D721Med (cell line): Measurements from ENCODE around the gene TMEM41A.
"Not testable (repeated sequence)": the region's sequence is repeated elsewhere in the genome, so short reads cannot be mapped to it uniquely, and the experiment has no call there.

Experiments used
- DNase-seq: peaks from one replicate; pipeline ENCODE4 v3.0.0; 2011; ENCODE audit warnings: low spot score; ENCODE audit not compliant: insufficient read length
- FAIRE-seq: peaks from 2 replicates; lab custom pipeline; 2011; peaks lifted over from hg19 to GRCh38; lab: Jason Lieb, UNC
- CTCF ChIP-seq: IDR thresholded peaks from 2 replicates; pipeline ENCODE4 v1.5.1; 2012; ENCODE audit warnings: mild to moderate bottlenecking, control low read depth; ENCODE audit not compliant: insufficient read depth; ENCODE audit errors: missing control alignments

TMEM41A gene

GRCh38 chr3:185457376-185457775 lies 41.5 kb downstream of the TMEM41A start:
- no peak for FAIRE-seq
- no peak for TF ChIP-seq CTCF
- DNase-seq, result no peak

- FAIRE-seq, DNase-seq: not testable (repeated sequence)
These were observed 47.4 kb downstream of the TMEM41A start for GRCh38 chr3:185451432-185451831.

- no peak for TF ChIP-seq CTCF
- FAIRE-seq (no peak), DNase-seq (no peak)
These were observed 50.7 kb downstream of the TMEM41A start for GRCh38 chr3:185448107-185448506.

- FAIRE-seq (no peak), DNase-seq (no peak)
- TF ChIP-seq CTCF, result no peak
These were observed 54.5 kb downstream of the TMEM41A start for GRCh38 chr3:185444329-185444728.

GRCh38 chr3:185442031-185442430 lies 56.8 kb downstream of the TMEM41A start:
- FAIRE-seq (no peak), DNase-seq (no peak)
- no peak for TF ChIP-seq CTCF

- DNase-seq (no peak), FAIRE-seq (no peak)
- no peak for TF ChIP-seq CTCF
These were observed 58.9 kb downstream of the TMEM41A start for GRCh38 chr3:185439745-185440466.
